Effector memory CD8-positive, alpha-beta T cell (primary cell): ENCODE measurements around the gene GBP5.
"Not testable (repeated sequence)": the region's sequence is repeated elsewhere in the genome, so short reads cannot be mapped to it uniquely, and the experiment has no call there.

ENCODE experiments used
- ATAC-seq: fragments of 150-1000 bp; cut with Tn5 transposase; replicated peaks from 2 replicates; pipeline ENCODE4 v1.10.0; 2021; ENCODE audit warnings: mild to moderate bottlenecking, moderate library complexity
- DNase-seq, 3 experiments: peaks; one replicate each; pipeline ENCODE4 v3.0.0; 2021
- H3K27ac Mint-ChIP-seq, 2 donors: one replicate each; pipeline ENCODE4 v1.8.0; 2022; ENCODE audit warnings: mild to moderate bottlenecking in 2 of 2, mixed read lengths in 2 of 2, moderate library complexity in 2 of 2
- H3K27me3 Mint-ChIP-seq, 2 donors: one replicate each; pipeline ENCODE4 v1.8.0; 2022; ENCODE audit warnings: mixed read lengths in 2 of 2
- H3K36me3 Mint-ChIP-seq: one replicate; pipeline ENCODE4 v1.8.0; 2022; ENCODE audit warnings: mild to moderate bottlenecking, moderate library complexity, mixed read lengths; ENCODE audit not compliant: insufficient read depth
- H3K4me1 Mint-ChIP-seq, 2 donors: one replicate each; pipeline ENCODE4 v1.8.0; 2022; ENCODE audit warnings: low read depth in 2 of 2, mixed read lengths in 2 of 2
- H3K4me3 Mint-ChIP-seq, 2 donors: one replicate each; pipeline ENCODE4 v1.8.0; 2022; ENCODE audit warnings: mild to moderate bottlenecking in 2 of 2, mixed read lengths in 2 of 2, moderate library complexity in 2 of 2
- H3K9me3 Mint-ChIP-seq, 2 donors: one replicate each; pipeline ENCODE4 v1.8.0; 2022; ENCODE audit warnings: mixed read lengths in 2 of 2
- total RNA-seq, 9 experiments: gene quantifications; one replicate each; lab custom pipeline; 2026; lab: John Stamatoyannopoulos, UW

Gene GBP5, protein sequence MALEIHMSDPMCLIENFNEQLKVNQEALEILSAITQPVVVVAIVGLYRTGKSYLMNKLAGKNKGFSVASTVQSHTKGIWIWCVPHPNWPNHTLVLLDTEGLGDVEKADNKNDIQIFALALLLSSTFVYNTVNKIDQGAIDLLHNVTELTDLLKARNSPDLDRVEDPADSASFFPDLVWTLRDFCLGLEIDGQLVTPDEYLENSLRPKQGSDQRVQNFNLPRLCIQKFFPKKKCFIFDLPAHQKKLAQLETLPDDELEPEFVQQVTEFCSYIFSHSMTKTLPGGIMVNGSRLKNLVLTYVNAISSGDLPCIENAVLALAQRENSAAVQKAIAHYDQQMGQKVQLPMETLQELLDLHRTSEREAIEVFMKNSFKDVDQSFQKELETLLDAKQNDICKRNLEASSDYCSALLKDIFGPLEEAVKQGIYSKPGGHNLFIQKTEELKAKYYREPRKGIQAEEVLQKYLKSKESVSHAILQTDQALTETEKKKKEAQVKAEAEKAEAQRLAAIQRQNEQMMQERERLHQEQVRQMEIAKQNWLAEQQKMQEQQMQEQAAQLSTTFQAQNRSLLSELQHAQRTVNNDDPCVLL
- 20.8 to 1,142 (median 397) reads per million in 9 experiments for total RNA-seq

- H3K27ac Mint-ChIP-seq, result peak within 1 kb of the TSS; percentile 97 to 98
- H3K9me3 Mint-ChIP-seq, H3K27me3 Mint-ChIP-seq: not testable (repeated sequence)
- H3K36me3 Mint-ChIP-seq, result peaks cover 61% of the 10 kb centered on the region
- ATAC-seq (peak; percentile 70), DNase-seq (peak; percentile 63 to 68 (median 64))
- H3K4me3 Mint-ChIP-seq, result peak within 1 kb of the TSS; percentile 98 to 100
- peaks cover 49 to 79% of the 10 kb centered on the region in 2 donors for H3K4me1 Mint-ChIP-seq
These were observed at the start of gene GBP5 for GRCh38 chr1:89272269-89273041. TSS of gene GBP5 (minus strand) at chr1:89272860. CDS start at chr1:89269555, 3,305 bp downstream.

- Mint-ChIP-seq H3K9me3 (peaks cover 4 to 8% of the 10 kb centered on the region in 2 donors), H3K4me1 (peaks cover 4 to 12% of the 10 kb centered on the region in 2 donors), H3K36me3 (no peaks in the 10 kb centered on the region), H3K4me3 (no peak overlapping the region), H3K27me3 (peaks cover 0 to 6% of the 10 kb centered on the region in 2 donors), H3K27ac (no peak overlapping the region)
- DNase-seq (no peak), ATAC-seq (no peak)
These were observed 49.7 kb upstream of the GBP5 start for GRCh38 chr1:89322402-89322801.

GRCh38 chr1:89312572-89312971 is 39.9 kb upstream of the GBP5 start:
- peak overlapping the region in 1 of 2 donors; percentile 76 for H3K27ac Mint-ChIP-seq
- H3K27me3 Mint-ChIP-seq, result no peaks in the 10 kb centered on the region
- ATAC-seq (no peak), DNase-seq (no peak)
- peak overlapping the region in 1 of 2 donors; percentile 8 for H3K4me3 Mint-ChIP-seq
- H3K36me3 Mint-ChIP-seq, result no peaks in the 10 kb centered on the region
- peaks cover 35 to 38% of the 10 kb centered on the region in 2 donors for H3K4me1 Mint-ChIP-seq
- peaks cover 5 to 14% of the 10 kb centered on the region in 2 donors for H3K9me3 Mint-ChIP-seq

DNA sequence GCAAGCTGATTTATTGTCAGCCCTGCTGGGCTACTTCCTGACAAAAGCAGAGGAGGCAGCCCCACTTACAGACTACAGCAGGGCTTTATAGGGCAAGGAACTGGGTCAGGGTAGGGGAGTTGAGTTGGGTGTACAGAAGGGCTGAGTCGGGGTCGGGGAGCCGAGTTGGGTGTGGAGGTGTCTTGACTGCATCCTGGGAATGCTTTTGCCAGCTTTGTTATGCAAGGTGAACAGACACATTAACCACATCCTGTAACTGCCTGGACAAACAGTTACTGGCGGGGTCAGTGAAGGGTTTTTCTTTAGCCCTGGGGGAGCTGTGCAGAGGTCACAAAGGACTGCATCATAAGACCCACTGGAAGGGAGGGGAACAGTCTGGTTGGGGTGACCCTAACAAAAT is 39.1 kb upstream of the GBP5 start:
- Mint-ChIP-seq H3K36me3 (no peaks in the 10 kb centered on the region), H3K4me3 (peak overlapping the region; percentile 55 to 76)
- peak in 1 of 3 experiments; percentile 11 for DNase-seq

GRCh38 chr1:89310976-89311375 is 38.3 kb upstream of the GBP5 start:
- peak overlapping the region; percentile 55 to 76 for H3K4me3 Mint-ChIP-seq
- H3K36me3 Mint-ChIP-seq, result no peaks in the 10 kb centered on the region
- H3K4me1 Mint-ChIP-seq, result peaks cover 35 to 38% of the 10 kb centered on the region in 2 donors
- DNase-seq (no peak), ATAC-seq (no peak)
- peak overlapping the region; percentile 90 to 92 for H3K27ac Mint-ChIP-seq
- peaks cover 0 to 7% of the 10 kb centered on the region in 2 donors for H3K9me3 Mint-ChIP-seq
- H3K27me3 Mint-ChIP-seq, result no peaks in the 10 kb centered on the region

More for the DNA sequence above, 39.1 kb upstream of the GBP5 start:
- peak; percentile 54 for ATAC-seq
- Mint-ChIP-seq H3K4me1 (peaks cover 35 to 38% of the 10 kb centered on the region in 2 donors), H3K9me3 (peaks cover 0 to 7% of the 10 kb centered on the region in 2 donors), H3K27ac (peak overlapping the region; percentile 90 to 92), H3K27me3 (no peaks in the 10 kb centered on the region)

- Mint-ChIP-seq H3K4me3 (peak overlapping the region; percentile 55 to 76), H3K27me3 (no peaks in the 10 kb centered on the region), H3K4me1 (peaks cover 35 to 38% of the 10 kb centered on the region in 2 donors), H3K9me3 (peaks cover 0 to 7% of the 10 kb centered on the region in 2 donors), H3K27ac (peak overlapping the region; percentile 90 to 92), H3K36me3 (no peaks in the 10 kb centered on the region)
- ATAC-seq (peak; percentile 74), DNase-seq (no peak)
These were observed 37.8 kb upstream of the GBP5 start for GRCh38 chr1:89310505-89310904.

- peaks cover 0 to 7% of the 10 kb centered on the region in 2 donors for H3K9me3 Mint-ChIP-seq
- peaks cover 35 to 38% of the 10 kb centered on the region in 2 donors for H3K4me1 Mint-ChIP-seq
- no peaks in the 10 kb centered on the region for H3K27me3 Mint-ChIP-seq
- DNase-seq (no peak), ATAC-seq (no peak)
- peak overlapping the region; percentile 55 to 76 for H3K4me3 Mint-ChIP-seq
- no peaks in the 10 kb centered on the region for H3K36me3 Mint-ChIP-seq
- peak overlapping the region; percentile 90 to 92 for H3K27ac Mint-ChIP-seq
These were observed 37.2 kb upstream of the GBP5 start for GRCh38 chr1:89309828-89310227.

- no peak for ATAC-seq
- Mint-ChIP-seq H3K9me3 (peaks cover 3 to 7% of the 10 kb centered on the region in 2 donors), H3K36me3 (no peaks in the 10 kb centered on the region)
These were observed 33.6 kb upstream of the GBP5 start for GRCh38 chr1:89306273-89306672.

DNA sequence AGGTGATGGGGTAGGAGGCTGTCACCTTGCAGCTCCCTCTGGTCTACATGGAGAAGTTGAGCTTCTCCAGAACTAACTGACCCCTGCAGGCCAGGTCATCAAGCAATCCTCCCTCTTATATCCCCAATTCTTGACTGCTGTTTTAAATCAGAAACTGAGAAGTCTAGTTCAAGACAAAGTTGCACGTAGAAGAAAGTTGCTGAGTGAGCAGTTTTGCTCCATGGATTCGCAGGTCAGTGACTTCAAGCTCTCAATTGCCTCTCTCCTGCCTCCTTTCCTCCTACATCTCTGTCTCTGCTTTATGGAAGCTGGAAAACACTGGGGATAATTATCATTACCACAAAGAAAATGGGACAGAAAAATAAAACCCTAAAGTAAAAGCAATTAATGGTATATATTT is 32.8 kb upstream of the GBP5 start:
- Mint-ChIP-seq H3K4me1 (peaks cover 16% of the 10 kb centered on the region in 2 donors), H3K27ac (no peak overlapping the region), H3K36me3 (no peaks in the 10 kb centered on the region), H3K27me3 (no peaks in the 10 kb centered on the region), H3K9me3 (peaks cover 3 to 7% of the 10 kb centered on the region in 2 donors), H3K4me3 (no peak overlapping the region)
- ATAC-seq (no peak), DNase-seq (no peak)

More at GRCh38 chr1:89306273-89306672, 33.6 kb upstream of the GBP5 start:
- no peak for DNase-seq
- H3K4me1 Mint-ChIP-seq, result peaks cover 22 to 24% of the 10 kb centered on the region in 2 donors
- H3K27ac Mint-ChIP-seq, result no peak overlapping the region
- H3K4me3 Mint-ChIP-seq, result no peak overlapping the region
- no peaks in the 10 kb centered on the region for H3K27me3 Mint-ChIP-seq

DNA sequence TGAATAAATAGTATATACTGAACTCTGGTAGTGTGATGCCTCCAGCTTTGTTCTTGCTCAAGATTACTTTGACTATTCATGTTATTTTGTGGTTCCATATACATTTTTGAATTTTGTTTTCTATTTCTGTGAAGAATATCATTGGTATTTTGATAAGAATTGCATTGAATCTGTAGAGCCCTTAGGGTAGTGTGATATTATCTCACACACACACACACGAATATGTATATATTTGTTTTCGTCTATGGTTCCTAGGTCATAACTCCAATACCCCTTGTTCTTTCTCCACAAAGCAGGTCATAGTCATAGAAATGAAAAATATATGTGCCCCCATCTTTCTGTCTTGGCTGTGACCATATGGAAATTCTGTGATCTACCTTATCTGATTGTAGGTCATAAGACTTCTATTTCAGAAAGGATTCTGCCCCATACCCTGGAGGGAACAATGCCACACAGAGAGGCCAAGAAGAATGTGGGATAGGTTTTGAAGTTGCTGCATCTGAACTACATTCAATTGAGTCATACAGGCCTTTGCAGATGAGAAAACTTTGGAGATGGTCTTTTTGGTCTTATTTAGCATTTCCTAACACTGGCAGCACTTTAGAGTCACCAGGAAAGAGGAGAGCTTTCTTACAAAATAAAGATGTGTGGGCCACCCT is 32.0 kb upstream of the GBP5 start:
- Mint-ChIP-seq H3K27ac (no peak overlapping the region), H3K4me1 (peaks cover 14% of the 10 kb centered on the region in 2 donors), H3K36me3 (no peaks in the 10 kb centered on the region), H3K4me3 (no peak overlapping the region), H3K9me3 (peaks cover 3 to 7% of the 10 kb centered on the region in 2 donors), H3K27me3 (no peaks in the 10 kb centered on the region)
- DNase-seq (no peak), ATAC-seq (no peak)

DNA sequence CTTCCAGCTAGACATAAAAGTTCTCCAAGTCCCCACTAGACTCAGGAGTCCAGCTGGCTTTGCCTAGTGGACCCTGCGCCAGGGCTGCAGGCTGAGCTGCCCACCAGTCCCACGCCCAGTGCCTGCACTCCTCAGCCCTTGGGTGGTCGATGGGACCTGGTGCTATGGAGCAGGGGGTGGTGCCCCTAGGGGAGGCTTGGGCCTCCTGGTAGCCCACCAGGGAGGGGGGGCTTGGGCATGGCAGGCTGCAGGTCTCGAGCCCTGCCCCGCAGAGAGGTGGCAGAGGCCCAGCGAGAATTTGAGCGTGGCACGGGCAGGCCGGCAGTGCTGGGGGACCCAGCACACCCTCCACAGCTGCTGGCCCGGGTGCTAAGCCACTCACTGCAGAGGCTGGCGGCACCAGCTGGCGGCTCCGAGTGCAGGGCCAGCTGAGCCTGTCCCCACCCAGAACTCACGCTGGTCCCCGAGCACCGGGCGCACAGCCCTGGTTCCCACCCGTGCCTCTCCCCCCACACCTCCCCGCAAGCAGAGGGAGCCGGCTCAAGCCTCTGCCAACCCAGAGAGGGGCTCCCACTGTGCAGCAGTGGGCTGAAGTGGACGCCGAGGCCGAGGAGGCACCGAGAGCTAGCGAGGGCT is 30.2 kb upstream of the GBP5 start:
- Mint-ChIP-seq H3K4me3 (no peak overlapping the region), H3K36me3 (no peaks in the 10 kb centered on the region), H3K27me3 (no peaks in the 10 kb centered on the region), H3K4me1 (peaks cover 12% of the 10 kb centered on the region in 2 donors), H3K27ac (no peak overlapping the region), H3K9me3 (peaks cover under 1 to 3% of the 10 kb centered on the region in 2 donors)
- DNase-seq (no peak), ATAC-seq (no peak)

- Mint-ChIP-seq H3K4me1 (peaks cover 18 to 21% of the 10 kb centered on the region in 2 donors), H3K27ac (peak overlapping the region; percentile 21 to 52)
- H3K36me3 Mint-ChIP-seq, result not testable (repeated sequence)
These were observed 27.2 kb upstream of the GBP5 start for GRCh38 chr1:89299739-89300463.

More at GRCh38 chr1:89299739-89300463, 27.2 kb upstream of the GBP5 start:
- DNase-seq, ATAC-seq, H3K4me3 Mint-ChIP-seq, H3K9me3 Mint-ChIP-seq, H3K27me3 Mint-ChIP-seq: not testable (repeated sequence)
